Prostate gland (tissue), 2 donors: Measurements from ENCODE around the gene NGDN. TPM values are rescaled to one million over a fixed set of nuclear protein-coding genes. Genes with fewer than 3 reads are reported as not detected.

Source experiments
- DNase-seq: peaks from one replicate; pipeline ENCODE4 v3.0.0-alpha.2; 2019; ENCODE audit warnings: low spot score
- H3K27ac ChIP-seq, 2 donors: fragments of 200-600 bp; sonication (generic); 2 replicates each; pipeline ENCODE4 v1.5.1; 2017 to 2019
- H3K27me3 ChIP-seq: fragments of 200-600 bp; sonication (generic); replicated peaks from 2 replicates; pipeline ENCODE4 v1.5.1; 2019; ENCODE audit not compliant: insufficient read depth
- H3K36me3 ChIP-seq, 2 donors: fragments of 200-600 bp; sonication (generic); 1 replicate in 1 of 2; 2 replicates in 1 of 2; pipeline versions ENCODE4 v1.5.1 to v1.8.1; 2017 to 2019
- H3K4me1 ChIP-seq: fragments of 200-600 bp; sonication (generic); replicated peaks from 2 replicates; pipeline ENCODE4 v1.5.1; 2019
- H3K4me3 ChIP-seq, 2 donors: fragments of 200-600 bp; sonication (generic); 2 replicates each; pipeline ENCODE4 v1.5.1; 2017 to 2019
- H3K9me3 ChIP-seq: fragments of 200-600 bp; sonication (generic); 2 replicates; pipeline ENCODE4 v1.5.1; 2017
- POLR2A ChIP-seq: fragments of 450-650 bp; IDR thresholded peaks from one replicate; pipeline ENCODE4 v1.6.1; 2016; ENCODE audit warnings: antibody characterized with exemption, mild to moderate bottlenecking
- POLR2AphosphoS5 ChIP-seq: sonication (generic); formaldehyde crosslinking; IDR thresholded peaks from one replicate; pipeline ENCODE4 v1.6.1; 2017; ENCODE audit warnings: antibody characterized with exemption
- WGBS: methylation state at CpG from one replicate; pipeline ENCODE4 v1.1.5; 2018; 5-methylcytosine and 5-hydroxymethylcytosine counted together
- intact Hi-C: fragments of 100-400 bp; cut with DNase I; formaldehyde crosslinking; loops from one replicate; pipeline ENCODE4 v1.14.2; 2022
- total RNA-seq, 2 donors: library from RNA; depleted of rRNA; stranded (reverse); fragments of >200 nt; gene quantifications; one replicate each; pipeline ENCODE4 v1.1.0, GENCODE V29; 2016
- TF ChIP-seq, protein P1 (sequence below), 4 experiments: fragments of 200-600 bp in 2 of 4; fragments of 450-650 bp in 2 of 4; sonication (generic) in 2 of 4; IDR thresholded peaks; 1 replicate in 3 of 4; 2 replicates in 1 of 4; pipeline ENCODE4 v1.5.1; 2016 to 2019; ENCODE audit warnings: antibody characterized with exemption in 4 of 4, mild to moderate bottlenecking in 2 of 4, moderate library complexity in 2 of 4

Gene NGDN
- total RNA-seq, 2 donors from 2014 or later: 33.7 to 37.0 TPM

DNA sequence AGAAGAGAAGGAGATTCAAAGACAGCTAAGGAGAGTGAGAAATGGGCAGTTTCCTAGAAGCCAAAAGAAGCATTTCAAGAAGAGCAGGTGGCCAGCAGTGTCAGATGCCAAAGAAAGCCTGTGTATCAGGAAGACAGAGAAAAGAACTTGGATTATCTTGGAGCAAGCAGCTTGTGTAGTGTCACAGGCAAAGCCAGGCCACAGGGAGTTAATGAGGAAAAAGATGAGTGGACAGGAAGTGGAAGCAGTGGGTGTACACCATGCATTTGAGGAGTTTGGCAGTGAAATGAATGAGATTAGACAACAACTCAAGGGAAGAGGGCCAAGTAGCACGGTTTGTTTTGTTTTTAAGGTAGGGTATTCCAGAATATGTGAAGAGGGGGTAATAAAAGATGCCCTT is 28.4 kb upstream of the NGDN start:
- no peak for DNase-seq
- no peak overlapping the region for H3K27ac ChIP-seq
- WGBS: 12% methylated on average over 1 of the region's 1 CpG
- H3K27me3 ChIP-seq: no peaks in the 10 kb centered on the region
- intact Hi-C loops: no loop called here
- no peaks in the 10 kb centered on the region for H3K36me3 ChIP-seq
- no peaks in the 10 kb centered on the region for H3K4me1 ChIP-seq
- no peaks in the 10 kb centered on the region for H3K9me3 ChIP-seq
- TF ChIP-seq POLR2A (no peak), POLR2AphosphoS5 (no peak)
- TF ChIP-seq, protein P1, sequence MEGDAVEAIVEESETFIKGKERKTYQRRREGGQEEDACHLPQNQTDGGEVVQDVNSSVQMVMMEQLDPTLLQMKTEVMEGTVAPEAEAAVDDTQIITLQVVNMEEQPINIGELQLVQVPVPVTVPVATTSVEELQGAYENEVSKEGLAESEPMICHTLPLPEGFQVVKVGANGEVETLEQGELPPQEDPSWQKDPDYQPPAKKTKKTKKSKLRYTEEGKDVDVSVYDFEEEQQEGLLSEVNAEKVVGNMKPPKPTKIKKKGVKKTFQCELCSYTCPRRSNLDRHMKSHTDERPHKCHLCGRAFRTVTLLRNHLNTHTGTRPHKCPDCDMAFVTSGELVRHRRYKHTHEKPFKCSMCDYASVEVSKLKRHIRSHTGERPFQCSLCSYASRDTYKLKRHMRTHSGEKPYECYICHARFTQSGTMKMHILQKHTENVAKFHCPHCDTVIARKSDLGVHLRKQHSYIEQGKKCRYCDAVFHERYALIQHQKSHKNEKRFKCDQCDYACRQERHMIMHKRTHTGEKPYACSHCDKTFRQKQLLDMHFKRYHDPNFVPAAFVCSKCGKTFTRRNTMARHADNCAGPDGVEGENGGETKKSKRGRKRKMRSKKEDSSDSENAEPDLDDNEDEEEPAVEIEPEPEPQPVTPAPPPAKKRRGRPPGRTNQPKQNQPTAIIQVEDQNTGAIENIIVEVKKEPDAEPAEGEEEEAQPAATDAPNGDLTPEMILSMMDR (IDR thresholded peaks at IDR 0.05): no peak
- no peak overlapping the region for H3K4me3 ChIP-seq

DNA sequence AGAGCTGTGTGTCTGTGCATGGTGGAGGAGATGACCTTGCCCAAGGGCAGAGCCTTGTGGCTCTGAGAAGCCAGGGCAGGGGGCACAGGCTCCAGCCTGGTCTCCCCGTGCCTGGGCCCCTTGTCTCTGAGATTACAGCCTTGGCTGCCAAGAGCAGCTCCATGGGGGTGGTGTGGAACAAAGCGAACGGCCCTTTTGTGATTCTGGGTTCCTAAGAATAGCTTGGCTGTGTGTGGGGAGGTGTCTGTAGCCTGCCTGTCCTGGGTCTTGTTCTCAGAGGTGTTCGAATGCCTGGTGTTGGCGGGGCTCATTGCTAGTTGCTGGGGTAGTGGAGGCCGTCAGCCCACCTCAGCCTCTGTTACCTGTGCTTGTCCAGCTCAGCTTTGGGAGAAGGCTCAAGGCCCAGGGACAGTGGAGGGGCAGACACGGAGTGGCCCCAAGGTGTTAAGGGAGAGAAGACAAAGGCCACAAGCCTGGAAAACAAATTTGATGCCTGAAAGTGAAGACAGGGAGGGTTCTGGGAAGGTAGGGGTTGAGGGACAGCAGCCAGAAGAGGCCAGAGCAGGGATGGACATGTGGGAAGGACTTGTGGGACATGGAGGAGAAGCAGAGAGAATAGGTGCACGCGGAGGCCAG is 26.7 kb upstream of the NGDN start:
- no peaks in the 10 kb centered on the region for H3K4me1 ChIP-seq
- intact Hi-C loops: no loop called here
- 81% methylated on average over 8 of the region's 9 CpGs for WGBS

DNA sequence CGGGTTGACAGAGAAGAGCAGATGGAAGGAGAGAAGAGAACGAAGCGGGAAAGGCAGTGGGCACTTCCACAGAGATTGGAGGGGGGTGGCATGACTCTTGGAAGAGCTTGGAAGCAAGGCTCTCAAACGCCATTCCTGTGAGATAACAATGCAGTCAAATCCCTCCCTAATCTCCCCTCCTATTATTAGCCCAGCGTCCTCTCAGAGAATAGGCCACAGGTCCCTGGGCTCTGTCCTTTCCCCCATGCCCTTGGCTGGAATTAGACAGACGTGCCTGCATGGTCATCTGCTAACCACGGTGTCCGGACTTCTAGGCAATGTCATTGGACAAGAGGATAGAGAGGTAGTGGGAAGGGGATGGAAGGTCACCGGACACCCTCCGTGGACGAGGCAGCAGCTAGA is 26.1 kb upstream of the NGDN start:
- no peak for TF ChIP-seq POLR2A
- TF ChIP-seq, protein P1 (IDR thresholded peaks at IDR 0.05): no peak
- TF ChIP-seq POLR2AphosphoS5: no peak
- Histone ChIP-seq H3K4me3 (no peak overlapping the region), H3K36me3 (no peaks in the 10 kb centered on the region), H3K27ac (no peak overlapping the region), H3K9me3 (no peaks in the 10 kb centered on the region), H3K27me3 (no peaks in the 10 kb centered on the region), H3K4me1 (no peaks in the 10 kb centered on the region)
- no peak for DNase-seq
- intact Hi-C loops: no loop called here
- WGBS: 89% methylated on average over 11 of the region's 11 CpGs

More for the DNA sequence above, 26.7 kb upstream of the NGDN start:
- DNase-seq: no peak
- H3K9me3 ChIP-seq: no peaks in the 10 kb centered on the region
- no peak overlapping the region for H3K27ac ChIP-seq
- no peaks in the 10 kb centered on the region for H3K27me3 ChIP-seq
- no peaks in the 10 kb centered on the region for H3K36me3 ChIP-seq
- no peak overlapping the region for H3K4me3 ChIP-seq
- TF ChIP-seq POLR2A (no peak), POLR2AphosphoS5 (no peak)
- TF ChIP-seq, protein P1 (IDR thresholded peaks at IDR 0.05): no peak

DNA sequence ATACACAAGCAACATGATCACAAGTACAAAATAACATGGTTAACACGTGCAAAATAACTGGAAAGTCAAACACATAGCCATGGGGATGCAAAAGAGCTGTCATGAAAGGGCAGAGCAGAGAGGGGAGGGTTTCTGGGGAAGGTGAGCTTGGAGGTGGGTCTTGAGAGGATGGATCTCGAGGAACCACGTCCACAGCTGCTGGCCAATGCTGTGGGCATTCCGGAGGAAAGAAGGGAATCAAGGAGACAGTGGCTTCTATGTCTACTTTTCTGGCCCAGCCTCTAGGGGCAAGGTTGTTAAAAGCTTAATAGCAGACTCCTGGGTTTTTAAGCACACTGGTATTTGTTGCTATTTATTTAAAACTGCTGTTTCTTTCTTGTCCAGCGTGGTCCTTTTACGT is 25.6 kb upstream of the NGDN start:
- 68% methylated on average over 6 of the region's 6 CpGs for WGBS
- TF ChIP-seq POLR2A (no peak), POLR2AphosphoS5 (no peak)
- TF ChIP-seq, protein P1 (IDR thresholded peaks at IDR 0.05): no peak
- no peaks in the 10 kb centered on the region for H3K36me3 ChIP-seq
- no peaks in the 10 kb centered on the region for H3K4me1 ChIP-seq
- intact Hi-C loops: no loop called here
- H3K27ac ChIP-seq: no peak overlapping the region
- no peaks in the 10 kb centered on the region for H3K9me3 ChIP-seq
- no peak overlapping the region for H3K4me3 ChIP-seq
- no peaks in the 10 kb centered on the region for H3K27me3 ChIP-seq
- no peak for DNase-seq

DNA sequence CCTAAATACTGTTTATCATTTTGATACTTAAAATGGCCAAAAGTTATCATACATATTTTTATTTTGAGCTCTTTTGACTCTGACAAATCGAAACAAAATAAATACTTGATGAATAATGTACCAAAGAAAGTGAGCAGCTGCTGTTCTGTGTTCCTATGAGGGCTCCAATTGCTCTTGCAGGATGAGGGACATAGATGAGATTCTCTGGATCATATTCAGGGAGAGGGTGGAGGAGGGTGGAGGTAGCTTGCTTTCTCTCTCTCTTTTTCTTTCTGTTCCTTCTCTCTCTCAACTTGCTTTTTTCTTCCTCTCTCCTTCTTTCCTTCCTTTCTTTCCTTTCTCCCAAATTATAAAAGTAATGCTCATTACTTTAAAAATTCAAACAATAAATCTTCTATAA is 25.2 kb upstream of the NGDN start:
- Histone ChIP-seq H3K27me3 (no peaks in the 10 kb centered on the region), H3K9me3 (no peaks in the 10 kb centered on the region), H3K4me3 (no peak overlapping the region), H3K4me1 (no peaks in the 10 kb centered on the region), H3K36me3 (no peaks in the 10 kb centered on the region), H3K27ac (no peak overlapping the region)
- intact Hi-C loops: no loop called here
- 55% methylated on average over 1 of the region's 1 CpG for WGBS
- DNase-seq: no peak
- TF ChIP-seq POLR2A: no peak
